ENCODE measurements around the gene MTUS2. TPM values are rescaled to one million over a fixed set of nuclear protein-coding genes. Genes with fewer than 3 reads are reported as not detected.
"Not testable (repeated sequence)": the region's sequence is repeated elsewhere in the genome, so short reads cannot be mapped to it uniquely, and the experiment has no call there.

Gene MTUS2
- total and polyA plus RNA-seq, 4 donors = under 0.01 to 0.70 (median 0.15) TPM

DNA sequence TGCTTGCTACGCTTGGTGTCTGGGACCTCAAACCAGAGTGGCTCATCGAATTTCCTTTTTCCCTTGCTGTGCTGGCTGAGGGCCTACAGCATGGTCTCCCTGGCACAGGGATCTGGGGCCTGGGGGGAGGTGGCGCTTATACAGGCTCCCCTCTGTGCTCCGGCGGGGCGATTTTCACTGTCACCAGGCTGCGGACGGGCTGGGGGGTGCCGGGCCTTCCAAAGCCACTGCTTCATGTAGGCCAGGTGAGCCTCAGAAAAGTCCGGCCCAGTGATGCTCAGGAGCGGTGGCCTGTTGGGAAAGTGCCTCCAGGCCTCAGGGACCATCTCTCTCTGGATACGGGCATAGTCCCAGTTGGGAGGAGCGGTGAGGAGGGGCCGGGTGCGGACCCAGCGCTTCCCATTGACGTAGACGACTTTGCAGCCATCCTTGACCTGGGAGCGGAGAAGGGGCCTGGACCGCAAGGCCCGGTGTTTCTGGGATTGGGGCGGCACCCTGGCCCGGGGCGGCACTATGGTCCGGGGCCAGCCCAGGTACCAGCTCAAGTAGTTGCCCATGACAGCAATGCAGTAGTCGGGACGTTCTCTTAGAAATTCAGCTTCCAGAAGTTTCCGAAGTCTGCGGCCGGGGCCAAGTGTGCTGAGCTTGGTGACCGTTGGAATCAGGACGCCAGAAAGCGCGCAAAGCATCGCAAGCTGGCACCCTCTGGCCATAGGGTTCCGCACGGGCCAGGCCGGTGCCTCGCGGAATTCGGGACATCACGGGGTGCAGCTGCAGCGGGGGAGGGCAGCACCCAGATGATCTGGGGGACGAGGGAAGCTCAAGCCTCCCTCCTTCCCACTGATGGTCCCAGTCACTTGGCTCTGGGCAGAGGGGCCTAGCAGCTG lies 519.5 kb downstream of the MTUS2 start:
- Histone ChIP-seq H3K4me3 (ENCODE audit: low read depth in 1 of 3, low read length in 3 of 3) (no peak overlapping the region), H3K36me3 (ENCODE audit: control insufficient read depth in 4 of 4, insufficient read depth in 3 of 4, low read depth in 1 of 4, low read length in 3 of 4) (no peaks in the 10 kb centered on the region), H3K9me3 (ENCODE audit: control insufficient read depth in 4 of 4, low read length in 3 of 4) (no peaks in the 10 kb centered on the region), H3K27ac (ENCODE audit: low read depth in 1 of 2, low read length in 2 of 2) (no peak overlapping the region), H3K27me3 (ENCODE audit: control insufficient read depth in 4 of 4, insufficient read depth in 4 of 4, low read length in 3 of 4) (no peaks in the 10 kb centered on the region), H3K9ac (ENCODE audit: low read depth in 1 of 2, low read length in 2 of 2) (no peak overlapping the region), H3K4me1 (ENCODE audit: control insufficient read depth in 4 of 4, insufficient read depth in 4 of 4, low read length in 3 of 4) (no peaks in the 10 kb centered on the region)
- TF ChIP-seq TAF1 (conservative IDR thresholded peaks at IDR 0.05) (no peak), ATF3 (IDR thresholded peaks at IDR 0.05) (no peak), RXRA (IDR thresholded peaks at IDR 0.05) (no peak), REST (IDR thresholded peaks at IDR 0.05) (no peak), FOXA2 (IDR thresholded peaks at IDR 0.05) (no peak), RAD21 (IDR thresholded peaks at IDR 0.05) (no peak), NR2F2 (IDR thresholded peaks at IDR 0.05) (no peak), HNF4G (IDR thresholded peaks at IDR 0.05) (no peak), EGR1 (IDR thresholded peaks at IDR 0.05; ENCODE audit: low read depth in 2 of 2) (no peak), JUND (IDR thresholded peaks at IDR 0.05) (no peak), HNF4A (conservative IDR thresholded peaks at IDR 0.05) (no peak), FOXA1 (IDR thresholded peaks at IDR 0.05) (no peak), ZBTB33 (IDR thresholded peaks at IDR 0.05) (no peak), SP1 (IDR thresholded peaks at IDR 0.05) (no peak)
- TF ChIP-seq, protein P1, sequence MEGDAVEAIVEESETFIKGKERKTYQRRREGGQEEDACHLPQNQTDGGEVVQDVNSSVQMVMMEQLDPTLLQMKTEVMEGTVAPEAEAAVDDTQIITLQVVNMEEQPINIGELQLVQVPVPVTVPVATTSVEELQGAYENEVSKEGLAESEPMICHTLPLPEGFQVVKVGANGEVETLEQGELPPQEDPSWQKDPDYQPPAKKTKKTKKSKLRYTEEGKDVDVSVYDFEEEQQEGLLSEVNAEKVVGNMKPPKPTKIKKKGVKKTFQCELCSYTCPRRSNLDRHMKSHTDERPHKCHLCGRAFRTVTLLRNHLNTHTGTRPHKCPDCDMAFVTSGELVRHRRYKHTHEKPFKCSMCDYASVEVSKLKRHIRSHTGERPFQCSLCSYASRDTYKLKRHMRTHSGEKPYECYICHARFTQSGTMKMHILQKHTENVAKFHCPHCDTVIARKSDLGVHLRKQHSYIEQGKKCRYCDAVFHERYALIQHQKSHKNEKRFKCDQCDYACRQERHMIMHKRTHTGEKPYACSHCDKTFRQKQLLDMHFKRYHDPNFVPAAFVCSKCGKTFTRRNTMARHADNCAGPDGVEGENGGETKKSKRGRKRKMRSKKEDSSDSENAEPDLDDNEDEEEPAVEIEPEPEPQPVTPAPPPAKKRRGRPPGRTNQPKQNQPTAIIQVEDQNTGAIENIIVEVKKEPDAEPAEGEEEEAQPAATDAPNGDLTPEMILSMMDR (IDR thresholded peaks at IDR 0.05; ENCODE audit: low read depth, low read length, missing input control) = no peak
- TF ChIP-seq, protein P2, sequence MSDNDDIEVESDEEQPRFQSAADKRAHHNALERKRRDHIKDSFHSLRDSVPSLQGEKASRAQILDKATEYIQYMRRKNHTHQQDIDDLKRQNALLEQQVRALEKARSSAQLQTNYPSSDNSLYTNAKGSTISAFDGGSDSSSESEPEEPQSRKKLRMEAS (IDR thresholded peaks at IDR 0.05) = no peak
- no peak for DNase-seq (ENCODE audit: low spot score)
- 92% methylated on average over 44 of the region's 44 CpGs for WGBS

GRCh38 chr13:29345860-29346582 lies 525.9 kb downstream of the MTUS2 start:
- not testable (repeated sequence) for H3K9me3 ChIP-seq (ENCODE audit: control insufficient read depth in 4 of 4, low read length in 3 of 4); H3K27ac ChIP-seq (ENCODE audit: low read depth in 1 of 2, low read length in 2 of 2); H3K36me3 ChIP-seq (ENCODE audit: control insufficient read depth in 4 of 4, insufficient read depth in 3 of 4, low read depth in 1 of 4, low read length in 3 of 4); H3K4me1 ChIP-seq (ENCODE audit: control insufficient read depth in 4 of 4, insufficient read depth in 4 of 4, low read length in 3 of 4); H3K9ac ChIP-seq (ENCODE audit: low read depth in 1 of 2, low read length in 2 of 2); H3K27me3 ChIP-seq (ENCODE audit: control insufficient read depth in 4 of 4, insufficient read depth in 4 of 4, low read length in 3 of 4); DNase-seq (ENCODE audit: low spot score); H3K4me3 ChIP-seq (ENCODE audit: low read depth in 1 of 3, low read length in 3 of 3)
- WGBS = 66% methylated on average over 7 of the region's 7 CpGs
